NT2/D1 (cell line): ENCODE data around the gene IQGAP1.

ENCODE experiments used
- SUZ12 ChIP-seq: IDR thresholded peaks from 2 replicates; pipeline ENCODE4 v1.6.1; 2011; ENCODE audit not compliant: insufficient read length, insufficient read depth; ENCODE audit errors: extremely low read depth
- YY1 ChIP-seq: IDR thresholded peaks from 2 replicates; pipeline ENCODE4 v1.6.1; 2011; ENCODE audit not compliant: insufficient read length, insufficient read depth
- ZNF274 ChIP-seq: IDR thresholded peaks from 2 replicates; pipeline ENCODE4 v1.6.1; 2011; ENCODE audit warnings: mild to moderate bottlenecking, low read depth, low read length

- TF ChIP-seq SUZ12 = no peak
- no peak for TF ChIP-seq YY1
- no peak for TF ChIP-seq ZNF274
Observed at GRCh38 chr15:90352107-90352893, 35.7 kb upstream of the IQGAP1 start, which contains the start of gene ZNF774.
